ENCODE results near the gene CRISP3. TPM values are rescaled to one million over a fixed set of nuclear protein-coding genes. Genes with fewer than 3 reads are reported as not detected.

The CRISP3 gene
- total RNA-seq, 1 experiment from 2014 or later: not detected

GRCh38 chr6:49787176-49787575 lies 43.0 kb upstream of the CRISP3 start, which contains the start of gene PGK2:
Gene PGK2 (minus strand): TSS chr6:49787285. CDS start chr6:49787187, 98 bp downstream.
- TF ChIP-seq NFYB (CRISPR knock-in tag; conservative IDR thresholded peaks at IDR 0.05; ENCODE audit: low read depth): 0 out of 2 replicates have a peak, but pooled peaks have one; percentile 43
- no peak for TF ChIP-seq ZBTB21 (CRISPR knock-in tag; IDR thresholded peaks at IDR 0.05; ENCODE audit: borderline replicate concordance)
- TF ChIP-seq ETV6 (CRISPR knock-in tag; IDR thresholded peaks at IDR 0.05): no peak
- TF ChIP-seq CBFB (CRISPR knock-in tag; IDR thresholded peaks at IDR 0.05; ENCODE audit: low read depth): no peak
- H3K27ac Mint-ChIP-seq: peak within 1 kb of the TSS; percentile 47; the same call in 1 of the 2 replicates
- no peaks in the 10 kb centered on the region; the same call in 1 of the 2 replicates for H3K27me3 Mint-ChIP-seq (ENCODE audit: low read depth)
- H3K4me3 Mint-ChIP-seq: no peak within 1 kb of the TSS
- peaks cover 10% of the 10 kb centered on the region for H3K4me1 Mint-ChIP-seq
- peaks cover 7% of the 10 kb centered on the region; the same call in 1 of the 2 replicates for H3K36me3 Mint-ChIP-seq
- ATAC-seq (peak; percentile 100), DNase-seq (ENCODE audit: low spot score) (peak; percentile 62)
- peaks cover 24% of the 10 kb centered on the region for H3K9me3 Mint-ChIP-seq
- POLR2A ChIA-PET: no interaction called here
- CTCF ChIA-PET: no interaction called here

- H3K36me3 Mint-ChIP-seq: peaks cover 7% of the 10 kb centered on the region; the same call in 1 of the 2 replicates
- H3K9me3 Mint-ChIP-seq: peaks cover 24% of the 10 kb centered on the region
- TF ChIP-seq, protein P1, sequence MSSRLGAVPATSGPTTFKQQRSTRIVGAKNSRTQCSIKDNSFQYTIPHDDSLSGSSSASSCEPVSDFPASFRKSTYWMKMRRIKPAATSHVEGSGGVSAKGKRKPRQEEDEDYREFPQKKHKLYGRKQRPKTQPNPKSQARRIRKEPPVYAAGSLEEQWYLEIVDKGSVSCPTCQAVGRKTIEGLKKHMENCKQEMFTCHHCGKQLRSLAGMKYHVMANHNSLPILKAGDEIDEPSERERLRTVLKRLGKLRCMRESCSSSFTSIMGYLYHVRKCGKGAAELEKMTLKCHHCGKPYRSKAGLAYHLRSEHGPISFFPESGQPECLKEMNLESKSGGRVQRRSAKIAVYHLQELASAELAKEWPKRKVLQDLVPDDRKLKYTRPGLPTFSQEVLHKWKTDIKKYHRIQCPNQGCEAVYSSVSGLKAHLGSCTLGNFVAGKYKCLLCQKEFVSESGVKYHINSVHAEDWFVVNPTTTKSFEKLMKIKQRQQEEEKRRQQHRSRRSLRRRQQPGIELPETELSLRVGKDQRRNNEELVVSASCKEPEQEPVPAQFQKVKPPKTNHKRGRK (CRISPR knock-in tag; IDR thresholded peaks at IDR 0.05; ENCODE audit: borderline replicate concordance): no peak
- no peak for TF ChIP-seq FOXP4 (CRISPR knock-in tag; IDR thresholded peaks at IDR 0.05)
- TF ChIP-seq CBFB (CRISPR knock-in tag; IDR thresholded peaks at IDR 0.05; ENCODE audit: low read depth): no peak
- TF ChIP-seq, protein P2, sequence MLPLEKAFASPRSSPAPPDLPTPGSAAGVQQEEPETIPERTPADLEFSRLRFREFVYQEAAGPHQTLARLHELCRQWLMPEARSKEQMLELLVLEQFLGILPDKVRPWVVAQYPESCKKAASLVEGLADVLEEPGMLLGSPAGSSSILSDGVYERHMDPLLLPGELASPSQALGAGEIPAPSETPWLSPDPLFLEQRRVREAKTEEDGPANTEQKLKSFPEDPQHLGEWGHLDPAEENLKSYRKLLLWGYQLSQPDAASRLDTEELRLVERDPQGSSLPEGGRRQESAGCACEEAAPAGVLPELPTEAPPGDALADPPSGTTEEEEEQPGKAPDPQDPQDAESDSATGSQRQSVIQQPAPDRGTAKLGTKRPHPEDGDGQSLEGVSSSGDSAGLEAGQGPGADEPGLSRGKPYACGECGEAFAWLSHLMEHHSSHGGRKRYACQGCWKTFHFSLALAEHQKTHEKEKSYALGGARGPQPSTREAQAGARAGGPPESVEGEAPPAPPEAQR (CRISPR knock-in tag; IDR thresholded peaks at IDR 0.05): no peak
- no peak for DNase-seq (ENCODE audit: low spot score)
- no peak for ATAC-seq
- H3K4me1 Mint-ChIP-seq: peaks cover 10% of the 10 kb centered on the region
- H3K27me3 Mint-ChIP-seq (ENCODE audit: low read depth): no peaks in the 10 kb centered on the region; the same call in 1 of the 2 replicates
- CTCF ChIA-PET: no interaction called here
- no peak overlapping the region for H3K4me3 Mint-ChIP-seq
- H3K27ac Mint-ChIP-seq: no peak overlapping the region
- POLR2A ChIA-PET: no interaction called here
Measured at GRCh38 chr6:49784272-49784671, 40.1 kb upstream of the CRISP3 start.

DNA sequence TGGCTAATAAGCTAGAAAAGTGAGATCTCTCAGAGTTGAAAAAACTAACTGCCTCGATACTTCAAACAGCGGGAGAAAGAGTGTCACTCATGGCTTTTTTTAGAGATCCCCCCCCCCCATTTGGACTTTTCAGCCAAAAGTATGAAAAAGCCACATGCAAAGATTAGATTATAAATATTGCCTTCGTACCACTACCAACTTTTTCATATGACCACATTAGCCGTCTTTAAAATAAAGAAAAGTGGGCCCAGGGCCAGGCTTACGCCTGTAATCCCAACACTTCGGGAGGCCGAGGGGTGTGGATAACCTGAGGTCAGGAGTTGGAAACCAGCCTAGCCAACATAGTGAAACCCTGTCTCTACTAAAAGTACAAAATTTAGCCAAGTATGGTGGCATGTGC lies 38.5 kb upstream of the CRISP3 start:
- peaks cover 21% of the 10 kb centered on the region for H3K9me3 Mint-ChIP-seq
- no peak overlapping the region for H3K4me3 Mint-ChIP-seq
- DNase-seq (ENCODE audit: low spot score) (no peak), ATAC-seq (no peak)
- ChIA-PET POLR2A (no interaction called here), CTCF (no interaction called here)
- H3K27ac Mint-ChIP-seq: no peak overlapping the region
- H3K4me1 Mint-ChIP-seq: peaks cover 7% of the 10 kb centered on the region
- H3K27me3 Mint-ChIP-seq (ENCODE audit: low read depth): no peaks in the 10 kb centered on the region; the same call in 1 of the 2 replicates
- peaks cover 7% of the 10 kb centered on the region; the same call in 1 of the 2 replicates for H3K36me3 Mint-ChIP-seq
- TF ChIP-seq, protein P3, sequence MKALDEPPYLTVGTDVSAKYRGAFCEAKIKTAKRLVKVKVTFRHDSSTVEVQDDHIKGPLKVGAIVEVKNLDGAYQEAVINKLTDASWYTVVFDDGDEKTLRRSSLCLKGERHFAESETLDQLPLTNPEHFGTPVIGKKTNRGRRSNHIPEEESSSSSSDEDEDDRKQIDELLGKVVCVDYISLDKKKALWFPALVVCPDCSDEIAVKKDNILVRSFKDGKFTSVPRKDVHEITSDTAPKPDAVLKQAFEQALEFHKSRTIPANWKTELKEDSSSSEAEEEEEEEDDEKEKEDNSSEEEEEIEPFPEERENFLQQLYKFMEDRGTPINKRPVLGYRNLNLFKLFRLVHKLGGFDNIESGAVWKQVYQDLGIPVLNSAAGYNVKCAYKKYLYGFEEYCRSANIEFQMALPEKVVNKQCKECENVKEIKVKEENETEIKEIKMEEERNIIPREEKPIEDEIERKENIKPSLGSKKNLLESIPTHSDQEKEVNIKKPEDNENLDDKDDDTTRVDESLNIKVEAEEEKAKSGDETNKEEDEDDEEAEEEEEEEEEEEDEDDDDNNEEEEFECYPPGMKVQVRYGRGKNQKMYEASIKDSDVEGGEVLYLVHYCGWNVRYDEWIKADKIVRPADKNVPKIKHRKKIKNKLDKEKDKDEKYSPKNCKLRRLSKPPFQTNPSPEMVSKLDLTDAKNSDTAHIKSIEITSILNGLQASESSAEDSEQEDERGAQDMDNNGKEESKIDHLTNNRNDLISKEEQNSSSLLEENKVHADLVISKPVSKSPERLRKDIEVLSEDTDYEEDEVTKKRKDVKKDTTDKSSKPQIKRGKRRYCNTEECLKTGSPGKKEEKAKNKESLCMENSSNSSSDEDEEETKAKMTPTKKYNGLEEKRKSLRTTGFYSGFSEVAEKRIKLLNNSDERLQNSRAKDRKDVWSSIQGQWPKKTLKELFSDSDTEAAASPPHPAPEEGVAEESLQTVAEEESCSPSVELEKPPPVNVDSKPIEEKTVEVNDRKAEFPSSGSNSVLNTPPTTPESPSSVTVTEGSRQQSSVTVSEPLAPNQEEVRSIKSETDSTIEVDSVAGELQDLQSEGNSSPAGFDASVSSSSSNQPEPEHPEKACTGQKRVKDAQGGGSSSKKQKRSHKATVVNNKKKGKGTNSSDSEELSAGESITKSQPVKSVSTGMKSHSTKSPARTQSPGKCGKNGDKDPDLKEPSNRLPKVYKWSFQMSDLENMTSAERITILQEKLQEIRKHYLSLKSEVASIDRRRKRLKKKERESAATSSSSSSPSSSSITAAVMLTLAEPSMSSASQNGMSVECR (CRISPR knock-in tag; IDR thresholded peaks at IDR 0.05; ENCODE audit: borderline replicate concordance): no peak
- TF ChIP-seq FOXP4 (CRISPR knock-in tag; IDR thresholded peaks at IDR 0.05) (no peak), ZNF671 (CRISPR knock-in tag; IDR thresholded peaks at IDR 0.05) (no peak), SMAD3 (CRISPR knock-in tag; IDR thresholded peaks at IDR 0.05; ENCODE audit: borderline replicate concordance) (no peak), OVOL2 (CRISPR knock-in tag; IDR thresholded peaks at IDR 0.05; ENCODE audit: borderline replicate concordance) (no peak), NR2C2 (CRISPR knock-in tag; IDR thresholded peaks at IDR 0.05) (no peak), FOXP1 (CRISPR knock-in tag; IDR thresholded peaks at IDR 0.05; ENCODE audit: borderline replicate concordance) (no peak), ATF1 (CRISPR knock-in tag; IDR thresholded peaks at IDR 0.05) (no peak)
- TF ChIP-seq, protein P4, sequence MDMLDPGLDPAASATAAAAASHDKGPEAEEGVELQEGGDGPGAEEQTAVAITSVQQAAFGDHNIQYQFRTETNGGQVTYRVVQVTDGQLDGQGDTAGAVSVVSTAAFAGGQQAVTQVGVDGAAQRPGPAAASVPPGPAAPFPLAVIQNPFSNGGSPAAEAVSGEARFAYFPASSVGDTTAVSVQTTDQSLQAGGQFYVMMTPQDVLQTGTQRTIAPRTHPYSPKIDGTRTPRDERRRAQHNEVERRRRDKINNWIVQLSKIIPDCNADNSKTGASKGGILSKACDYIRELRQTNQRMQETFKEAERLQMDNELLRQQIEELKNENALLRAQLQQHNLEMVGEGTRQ (CRISPR knock-in tag; IDR thresholded peaks at IDR 0.05): no peak
- TF ChIP-seq, protein P5, sequence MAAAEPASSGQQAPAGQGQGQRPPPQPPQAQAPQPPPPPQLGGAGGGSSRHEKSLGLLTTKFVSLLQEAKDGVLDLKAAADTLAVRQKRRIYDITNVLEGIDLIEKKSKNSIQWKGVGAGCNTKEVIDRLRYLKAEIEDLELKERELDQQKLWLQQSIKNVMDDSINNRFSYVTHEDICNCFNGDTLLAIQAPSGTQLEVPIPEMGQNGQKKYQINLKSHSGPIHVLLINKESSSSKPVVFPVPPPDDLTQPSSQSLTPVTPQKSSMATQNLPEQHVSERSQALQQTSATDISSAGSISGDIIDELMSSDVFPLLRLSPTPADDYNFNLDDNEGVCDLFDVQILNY (CRISPR knock-in tag; IDR thresholded peaks at IDR 0.05): no peak
